SK-N-SH (cell line): ENCODE data around the gene ZNF79. TPM values are rescaled to one million over a fixed set of nuclear protein-coding genes. Genes with fewer than 3 reads are reported as not detected.

Experiments
- CTCF ChIA-PET: fragments of 300-600, 350-600 bp; formaldehyde crosslinking; extraction: SDS; loops from one replicate; lab custom pipeline; 2021; lab: Yijun Ruan, JAX
- POLR2A ChIA-PET: fragments of 350-600 bp; sonication (Branson Sonifier 250); formaldehyde crosslinking; extraction: SDS; loops from one replicate; lab custom pipeline; 2020; ENCODE audit warnings: antibody characterized with exemption, inconsistent platforms; lab: Yijun Ruan, JAX
- DNase-seq: peaks from one replicate; pipeline ENCODE4 v3.0.0; 2012
- H2AFZ ChIP-seq: fragments of 200-600 bp; sonication (generic); 2 replicates; pipeline ENCODE4 v1.8.1; 2016; ENCODE audit warnings: antibody characterized with exemption, mild to moderate bottlenecking, low read depth
- H3F3A ChIP-seq: fragments of 200-600 bp; sonication (generic); replicated peaks from 2 replicates; pipeline ENCODE3; 2016; ENCODE audit warnings: antibody characterized with exemption, mild to moderate bottlenecking; ENCODE audit not compliant: insufficient read depth
- H3K27ac ChIP-seq, 2 experiments: fragments of 200-500 bp in 1 of 2; fragments of 200-600 bp in 1 of 2; sonication (Bioruptor generic) in 1 of 2; sonication (generic), shearing (Covaris generic) in 1 of 2; 2 replicates each; pipeline versions ENCODE4 v1.5.1 to v1.6.1; 2014 to 2016; ENCODE audit warnings: low read depth in 2 of 2, inconsistent platforms in 1 of 2, low read length in 1 of 2, mild to moderate bottlenecking in 1 of 2, mixed read lengths in 1 of 2
- H3K27me3 ChIP-seq: fragments of 200-600 bp; sonication (generic), shearing (Covaris generic); 2 replicates; pipeline ENCODE4 v1.6.1; 2016; ENCODE audit warnings: mixed run types; ENCODE audit not compliant: insufficient read depth
- H3K36me3 ChIP-seq, 2 experiments: fragments of 200-500 bp in 1 of 2; fragments of 200-600 bp in 1 of 2; sonication (Bioruptor generic) in 1 of 2; sonication (generic) in 1 of 2; replicated peaks in 1 of 2; 2 replicates each; pipeline versions ENCODE3 to v1.5.1; 2014 to 2016; ENCODE audit warnings: low read length in 1 of 2, mild to moderate bottlenecking in 1 of 2; ENCODE audit not compliant: insufficient read depth in 2 of 2, control insufficient read depth in 1 of 2
- H3K4me1 ChIP-seq, 2 experiments: fragments of 200-500 bp in 1 of 2; fragments of 200-600 bp in 1 of 2; sonication (Bioruptor generic) in 1 of 2; sonication (generic), shearing (Covaris generic) in 1 of 2; 2 replicates each; pipeline versions ENCODE4 v1.5.1 to v1.6.1; 2014 to 2016; ENCODE audit warnings: low read depth in 1 of 2, low read length in 1 of 2, mixed run types in 1 of 2; ENCODE audit not compliant: insufficient read depth in 2 of 2, control insufficient read depth in 1 of 2
- H3K4me2 ChIP-seq: fragments of 200-600 bp; sonication (generic), shearing (Covaris generic); 2 replicates; pipeline ENCODE4 v1.6.1; 2017; ENCODE audit warnings: mixed run types
- H3K4me3 ChIP-seq, 2 experiments: fragments of 200-500 bp in 1 of 2; fragments of 200-600 bp in 1 of 2; sonication (Bioruptor generic) in 1 of 2; sonication (generic), shearing (Covaris generic) in 1 of 2; 2 replicates each; pipeline versions ENCODE4 v1.5.1 to v1.8.1; 2014 to 2016; ENCODE audit warnings: low read depth in 2 of 2, inconsistent platforms in 1 of 2, low read length in 1 of 2, mild to moderate bottlenecking in 1 of 2, mixed read lengths in 1 of 2, moderate library complexity in 1 of 2
- H3K79me2 ChIP-seq: fragments of 200-600 bp; sonication (generic); 2 replicates; pipeline ENCODE4 v1.8.1; 2017; ENCODE audit warnings: mild to moderate bottlenecking; ENCODE audit not compliant: insufficient read depth
- H3K9ac ChIP-seq: fragments of 200-600 bp; sonication (generic); 2 replicates; pipeline ENCODE4 v1.6.1; 2017; ENCODE audit warnings: mixed run types
- H3K9me2 ChIP-seq: fragments of 200-600 bp; sonication (generic); 2 replicates; pipeline ENCODE4 v1.6.1; 2017; ENCODE audit warnings: mixed run types
- H3K9me3 ChIP-seq: fragments of 200-600 bp; sonication (generic); 2 replicates; pipeline ENCODE4 v1.6.1; 2017; ENCODE audit warnings: mixed run types, mild to moderate bottlenecking, moderate library complexity
- H4K20me1 ChIP-seq: fragments of 200-600 bp; sonication (generic); 2 replicates; pipeline ENCODE4 v1.6.1; 2017; ENCODE audit warnings: mild to moderate bottlenecking, mixed run types; ENCODE audit not compliant: insufficient read depth
- CTCF ChIP-seq: fragments of 200-600 bp; sonication (generic); IDR thresholded peaks from 2 replicates; pipeline ENCODE4 v1.6.1; 2017; ENCODE audit warnings: antibody characterized with exemption, mild to moderate bottlenecking, moderate library complexity
- ELF1 ChIP-seq: IDR thresholded peaks from 2 replicates; pipeline ENCODE4 v1.4.0; 2012
- EP300 ChIP-seq, 2 experiments: IDR thresholded peaks; 2 replicates each; pipeline versions ENCODE4 v1.4.0 to v1.6.1; 2012; ENCODE audit warnings: borderline replicate concordance in 1 of 2, low read depth in 1 of 2, low read length in 1 of 2
- FOSL2 ChIP-seq: IDR thresholded peaks from 2 replicates; pipeline ENCODE4 v1.4.0; 2012; ENCODE audit warnings: low read depth, mild to moderate bottlenecking, moderate library complexity, borderline replicate concordance
- FOXJ3 ChIP-seq: sonication (generic); formaldehyde crosslinking; IDR thresholded peaks from 2 replicates; pipeline ENCODE4 v1.5.1; 2020; ENCODE audit warnings: mild to moderate bottlenecking, missing genetic modification reagents
- IRF3 ChIP-seq: fragments of 150-350 bp; IDR thresholded peaks from 2 replicates; pipeline ENCODE4 v1.6.1; 2016; ENCODE audit warnings: mild to moderate bottlenecking, low read depth, low read length
- JUND ChIP-seq: IDR thresholded peaks from 2 replicates; pipeline ENCODE4 v1.4.0; 2012
- MAX ChIP-seq: IDR thresholded peaks from 2 replicates; pipeline ENCODE4 v1.4.0; 2012; ENCODE audit warnings: low read depth
- MXI1 ChIP-seq: IDR thresholded peaks from 2 replicates; pipeline ENCODE4 v1.6.1; 2012; ENCODE audit warnings: mild to moderate bottlenecking, low read depth, low read length, improper control_type of control experiment
- NRF1 ChIP-seq: IDR thresholded peaks from 2 replicates; pipeline ENCODE4 v1.6.1; 2012; ENCODE audit warnings: low read depth, mild to moderate bottlenecking, low read length
- POLR2AphosphoS5 ChIP-seq: IDR thresholded peaks from 2 replicates; pipeline ENCODE4 v1.6.1; 2012; ENCODE audit warnings: low read depth, low read length
- RAD21 ChIP-seq: IDR thresholded peaks from 2 replicates; pipeline ENCODE4 v1.6.1; 2012; ENCODE audit warnings: mild to moderate bottlenecking, low read length
- RCOR1 ChIP-seq: fragments of 150-350 bp; IDR thresholded peaks from 2 replicates; pipeline ENCODE4 v1.6.1; 2017; ENCODE audit warnings: antibody characterized with exemption, low read length
- RFX5 ChIP-seq: IDR thresholded peaks from 2 replicates; pipeline ENCODE4 v1.6.1; 2012; ENCODE audit warnings: mild to moderate bottlenecking, improper control_type of control experiment, low read length
- RXRA ChIP-seq: IDR thresholded peaks from 2 replicates; pipeline ENCODE4 v1.4.0; 2012; ENCODE audit warnings: low read depth, mild to moderate bottlenecking, borderline replicate concordance
- SIN3A ChIP-seq: IDR thresholded peaks from 2 replicates; pipeline ENCODE4 v1.6.1; 2012; ENCODE audit warnings: low read depth, mild to moderate bottlenecking, low read length, moderate library complexity, borderline replicate concordance
- SMC3 ChIP-seq: IDR thresholded peaks from 2 replicates; pipeline ENCODE4 v1.6.1; 2012; ENCODE audit warnings: low read depth, low read length, improper control_type of control experiment
- TCF12 ChIP-seq: IDR thresholded peaks from 2 replicates; pipeline ENCODE4 v1.4.0; 2012
- TEAD4 ChIP-seq: IDR thresholded peaks from 2 replicates; pipeline ENCODE4 v1.4.0; 2012; ENCODE audit warnings: mild to moderate bottlenecking, borderline replicate concordance; ENCODE audit not compliant: insufficient read depth
- USF2 ChIP-seq: fragments of 150-350 bp; IDR thresholded peaks from 2 replicates; pipeline ENCODE4 v1.6.1; 2017; ENCODE audit warnings: antibody characterized with exemption, low read length, low read depth, borderline replicate concordance
- YY1 ChIP-seq: IDR thresholded peaks from 2 replicates; pipeline ENCODE4 v1.4.0; 2012; ENCODE audit warnings: low read depth, mild to moderate bottlenecking
- WGBS: methylation state at CpG from one replicate; pipeline ENCODE4 v1.1.6; 2017; ENCODE audit warnings: low lambda C conversion rate; 5-methylcytosine and 5-hydroxymethylcytosine counted together
- polyA plus RNA-seq, 3 experiments: library from polyadenylated mRNA; depleted of rRNA; stranded (reverse); fragments of >200 nt; gene quantifications; 2 replicates each; pipeline ENCODE4 v1.2.3, GENCODE V29; 2012

Gene ZNF79
- polyA plus RNA-seq, 1 of the 3 experiments (the other 2 are of a cell fraction) = 4.6 TPM

GRCh38 chr9:127450243-127450760, 26.1 kb downstream of the ZNF79 start:
- Histone ChIP-seq H3K27me3 (no peaks in the 10 kb centered on the region), H3K9me2 (no peaks in the 10 kb centered on the region), H4K20me1 (peaks cover 47% of the 10 kb centered on the region), H3K4me3 (peak overlapping the region; percentile 92 to 99), H3K27ac (peak overlapping the region; percentile 77 to 92), H2AFZ (no peak overlapping the region), H3K4me1 (peaks cover 5 to 40% of the 10 kb centered on the region in 2 experiments; a peak in 3 of 4 replicates), H3F3A (peaks cover 61% of the 10 kb centered on the region), H3K9me3 (no peaks in the 10 kb centered on the region), H3K36me3 (peaks cover 43 to 58% of the 10 kb centered on the region in 2 experiments), H3K9ac (peak overlapping the region; percentile 95), H3K4me2 (peak overlapping the region; percentile 95), H3K79me2 (peaks cover 66% of the 10 kb centered on the region)
- no peak for TF ChIP-seq YY1
- TF ChIP-seq RFX5 = no peak
- TF ChIP-seq MXI1 = peak; percentile 75; the same call in 1 of the 2 replicates
- 0 out of 2 replicates have a peak, but pooled peaks have one; percentile 3 for TF ChIP-seq POLR2AphosphoS5
- TF ChIP-seq SMC3 = no peak
- POLR2A ChIA-PET = interaction anchor here (0.6 to 3.2 kb wide), 6 partner anchors 13 to 226 kb away, joined by 3 to 12 read pairs (median 4); partner anchors contain the start of gene ZNF79
- DNase-seq = no peak
- CTCF ChIA-PET = interaction anchor here (1.1 to 1.9 kb wide), 3 partner anchors 12 to 20 kb away, joined by 3 to 5 read pairs (median 3); no protein-coding TSS in a partner anchor
- under 1% methylated on average over 12 of the region's 14 CpGs for WGBS

- Histone ChIP-seq H3K27me3 (no peaks in the 10 kb centered on the region), H3K9me3 (no peaks in the 10 kb centered on the region), H3K36me3 (peaks cover 36 to 60% of the 10 kb centered on the region in 2 experiments), H3K27ac (peak within 1 kb of the TSS; percentile 77 to 95), H3K4me2 (peak within 1 kb of the TSS; percentile 95), H3K4me3 (peak within 1 kb of the TSS; percentile 92 to 99), H3K9ac (peak within 1 kb of the TSS; percentile 95), H3K4me1 (peaks cover 5 to 40% of the 10 kb centered on the region in 2 experiments; a peak in 3 of 4 replicates), H3K79me2 (peaks cover 66% of the 10 kb centered on the region), H3K9me2 (no peaks in the 10 kb centered on the region), H3F3A (peaks cover 53% of the 10 kb centered on the region), H2AFZ (peak within 1 kb of the TSS; percentile 90), H4K20me1 (peaks cover 47% of the 10 kb centered on the region)
- ChIA-PET CTCF (interaction anchor here (1.9 kb wide), 1 partner anchor 12 kb away, joined by 5 read pairs; no protein-coding TSS in a partner anchor), POLR2A (interaction anchor here (0.5 to 3.2 kb wide), 10 partner anchors 10 to 227 kb away, joined by 3 to 12 read pairs (median 4); partner anchors contain the start of genes SLC2A8 and ZNF79)
- peak; percentile 95 for DNase-seq
- 1% methylated on average over 26 of the region's 71 CpGs for whole genome bisulfite sequencing
- no peak for TF ChIP-seq IRF3
- no peak for TF ChIP-seq SMC3
- TF ChIP-seq CTCF = peak; percentile 10; the same call in 1 of the 2 replicates
- TF ChIP-seq TEAD4 = no peak
- TF ChIP-seq ELF1 = peak; percentile 89
- TF ChIP-seq POLR2AphosphoS5 = peak; percentile 100
- peak; percentile 99 for TF ChIP-seq YY1
- TF ChIP-seq SIN3A = peak; percentile 99
- TF ChIP-seq JUND = peak; percentile 13; the same call in 1 of the 2 replicates
- TF ChIP-seq TCF12 = no peak; the same call in 1 of the 2 replicates
- no peak for TF ChIP-seq NRF1
- 0 out of 2 replicates have a peak, but pooled peaks have one; percentile 19 for TF ChIP-seq FOXJ3 (CRISPR knock-in tag)
- peak in 1 of 2 experiments; percentile 20; a peak in 1 of 4 replicates for TF ChIP-seq EP300 (IDR thresholded peaks at IDR 0.05; ENCODE audit: borderline replicate concordance in 1 of 2, low read depth in 1 of 2, low read length in 1 of 2)
- no peak for TF ChIP-seq RAD21
- TF ChIP-seq FOSL2 = no peak; the same call in 1 of the 2 replicates
- no peak for TF ChIP-seq USF2
- TF ChIP-seq MAX = peak; percentile 91; the same call in 1 of the 2 replicates
- TF ChIP-seq RXRA = no peak
- peak; percentile 54; the same call in 1 of the 2 replicates for TF ChIP-seq RCOR1
Observed at GRCh38 chr9:127450830-127451607, 26.8 kb downstream of the ZNF79 start, which contains the start of the genes LRSAM1 and RPL12. LRSAM1 (plus strand) TSS chr9:127451510; CDS start chr9:127454528, 3,018 bp downstream. RPL12 (minus strand) TSS chr9:127451406; CDS start chr9:127451317, 89 bp downstream.
